Neural cell (in vitro differentiated cells): ENCODE data around the gene SSTR4.

Experiments
- CTCF ChIP-seq: fragments of 450-650 bp; IDR thresholded peaks from 2 replicates; pipeline ENCODE4 v1.5.1; 2014; ENCODE audit warnings: antibody characterized with exemption, mild to moderate bottlenecking, moderate library complexity; ENCODE audit not compliant: poor library complexity, severe bottlenecking
- EP300 ChIP-seq: fragments of 450-650 bp; conservative IDR thresholded peaks from 2 replicates; pipeline ENCODE4 v1.6.1; 2014; ENCODE audit warnings: antibody characterized with exemption, mild to moderate bottlenecking, moderate library complexity; ENCODE audit not compliant: poor library complexity, severe bottlenecking
- EZH2 ChIP-seq: fragments of 200-600, 300-800 bp; shearing (Covaris generic), sonication (generic); IDR thresholded peaks from 2 replicates; pipeline ENCODE4 v1.6.1; 2014; ENCODE audit warnings: antibody characterized with exemption, low read length, borderline replicate concordance, mild to moderate bottlenecking; ENCODE audit not compliant: insufficient read depth, poor library complexity, severe bottlenecking
- MXI1 ChIP-seq: fragments of 450-650 bp; conservative IDR thresholded peaks from 2 replicates; pipeline ENCODE4 v1.6.1; 2014; ENCODE audit warnings: antibody characterized with exemption, mild to moderate bottlenecking; ENCODE audit not compliant: poor library complexity, severe bottlenecking
- POLR2AphosphoS5 ChIP-seq: IDR thresholded peaks from 2 replicates; pipeline ENCODE4 v1.6.1; 2012
- RAD21 ChIP-seq: fragments of 450-650 bp; conservative IDR thresholded peaks from 2 replicates; pipeline ENCODE4 v1.6.1; 2014; ENCODE audit warnings: antibody characterized with exemption, mild to moderate bottlenecking, moderate library complexity
- SMC3 ChIP-seq: fragments of 450-650 bp; conservative IDR thresholded peaks from 2 replicates; pipeline ENCODE4 v1.6.1; 2014; ENCODE audit warnings: antibody characterized with exemption, mild to moderate bottlenecking, moderate library complexity; ENCODE audit not compliant: poor library complexity
- TAF1 ChIP-seq: IDR thresholded peaks from 2 replicates; pipeline ENCODE4 v1.6.1; 2012; ENCODE audit warnings: low read depth

DNA sequence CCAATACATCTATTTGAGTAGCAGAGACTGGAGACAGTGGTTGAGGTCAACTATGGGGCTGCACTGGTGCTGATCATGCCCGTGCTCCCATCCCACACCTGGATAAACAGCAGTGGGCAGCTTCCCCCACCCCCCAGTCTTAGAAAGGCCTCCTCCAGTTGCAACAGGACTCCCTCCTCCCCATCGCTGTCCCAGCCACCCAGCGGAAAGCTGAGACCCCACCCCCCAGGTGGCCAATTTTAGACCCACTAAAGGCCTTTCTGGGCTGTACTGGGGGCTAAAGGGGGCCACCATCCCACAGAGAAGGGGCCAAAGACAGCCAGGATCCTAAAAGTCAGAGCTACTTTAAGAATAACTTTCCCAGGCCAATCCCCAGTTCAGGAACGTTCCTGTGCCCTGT is 1.2 kb upstream of the SSTR4 start:
- no peak for TF ChIP-seq EZH2
- TF ChIP-seq CTCF: no peak
- no peak for TF ChIP-seq TAF1
- no peak for TF ChIP-seq EP300
- TF ChIP-seq RAD21: no peak
- no peak for TF ChIP-seq POLR2AphosphoS5
- no peak for TF ChIP-seq MXI1
- no peak for TF ChIP-seq SMC3
